IMR-90 (cell line): Measurements from ENCODE around the gene APIP. TPM values are rescaled to one million over a fixed set of nuclear protein-coding genes. Genes with fewer than 3 reads are reported as not detected.

ENCODE experiments used
- ATAC-seq: fragments of 200-7000 bp; cut with Tn5 transposase; 2 replicates; pipeline ENCODE4 v1.9.1; 2020; ENCODE audit warnings: low read depth, mild to moderate bottlenecking, moderate library complexity
- BruUV-seq: library from RNA; stranded (reverse); fragments of 400-500 nt; replicated peaks from 2 replicates; lab custom pipeline; 2021; lab: Mats Ljungman, UMichigan
- CTCF ChIA-PET: fragments of 300-600 bp; formaldehyde crosslinking; extraction: SDS; loops from one replicate; lab custom pipeline; 2021; ENCODE audit warnings: antibody characterized with exemption; lab: Yijun Ruan, JAX
- POLR2A ChIA-PET: fragments of 300-600 bp; sonication (Branson Sonifier 250); formaldehyde crosslinking; loops from one replicate; lab custom pipeline; 2022; ENCODE audit warnings: antibody characterized with exemption; ENCODE audit not compliant: unreplicated experiment; lab: Charles Lee
- DNase-seq: peaks from one replicate; pipeline ENCODE4 v3.0.0; 2013
- H2AFZ ChIP-seq: replicated peaks from 2 replicates; pipeline ENCODE3; 2013; ENCODE audit warnings: low read length, mild to moderate bottlenecking; ENCODE audit not compliant: poor library complexity
- H2AK5ac ChIP-seq: 2 replicates; pipeline ENCODE4 v1.6.1; 2013; ENCODE audit warnings: low read depth, low read length, inconsistent platforms
- H2AK9ac ChIP-seq: replicated peaks from 2 replicates; pipeline ENCODE3; 2013; ENCODE audit warnings: mild to moderate bottlenecking, low read depth, low read length, moderate library complexity; ENCODE audit not compliant: poor library complexity
- H2BK120ac ChIP-seq: 2 replicates; pipeline ENCODE4 v1.6.1; 2013; ENCODE audit warnings: low read depth, low read length, inconsistent platforms
- H2BK15ac ChIP-seq: 3 replicates; pipeline ENCODE4 v1.6.1; 2013; ENCODE audit warnings: low read depth, low read length, inconsistent platforms
- H2BK20ac ChIP-seq: 2 replicates; pipeline ENCODE4 v1.6.1; 2013; ENCODE audit warnings: low read depth, mild to moderate bottlenecking, inconsistent platforms, low read length, moderate library complexity
- H2BK5ac ChIP-seq: 2 replicates; pipeline ENCODE4 v1.6.1; 2013; ENCODE audit warnings: mild to moderate bottlenecking, low read depth, low read length, inconsistent platforms; ENCODE audit not compliant: poor library complexity, severe bottlenecking
- H3K14ac ChIP-seq: replicated peaks from 2 replicates; pipeline ENCODE4 v1.6.1; 2013; ENCODE audit warnings: low read depth, low read length, inconsistent platforms
- H3K18ac ChIP-seq: 2 replicates; pipeline ENCODE4 v1.6.1; 2013; ENCODE audit warnings: low read depth, low read length, control low read depth
- H3K23ac ChIP-seq: 2 replicates; pipeline ENCODE4 v1.6.1; 2013; ENCODE audit warnings: low read depth, low read length, inconsistent platforms
- H3K27ac ChIP-seq: 2 replicates; pipeline ENCODE4 v1.5.1; 2013; ENCODE audit warnings: mild to moderate bottlenecking, control low read depth, low read length; ENCODE audit not compliant: insufficient read depth
- H3K27me3 ChIP-seq: 2 replicates; pipeline ENCODE4 v1.6.1; 2013; ENCODE audit warnings: low read length; ENCODE audit not compliant: control insufficient read depth, insufficient read depth
- H3K36me3 ChIP-seq: 2 replicates; pipeline ENCODE4 v1.6.1; 2013; ENCODE audit warnings: low read length, mixed read lengths; ENCODE audit not compliant: control insufficient read depth, insufficient read depth
- H3K4ac ChIP-seq: 2 replicates; pipeline ENCODE4 v1.6.1; 2013; ENCODE audit warnings: low read depth, low read length, inconsistent platforms
- H3K4me1 ChIP-seq: 2 replicates; pipeline ENCODE4 v1.6.1; 2013; ENCODE audit warnings: low read length, mixed read lengths; ENCODE audit not compliant: control insufficient read depth, insufficient read depth
- H3K4me2 ChIP-seq: 2 replicates; pipeline ENCODE4 v1.6.1; 2013; ENCODE audit warnings: low read depth, mild to moderate bottlenecking, control low read depth, low read length, moderate library complexity
- H3K4me3 ChIP-seq: 2 replicates; pipeline ENCODE4 v1.5.1; 2013; ENCODE audit warnings: low read depth, mild to moderate bottlenecking, control low read depth, low read length, moderate library complexity; ENCODE audit not compliant: insufficient read depth
- H3K56ac ChIP-seq: 2 replicates; pipeline ENCODE4 v1.6.1; 2013; ENCODE audit warnings: low read length, inconsistent platforms; ENCODE audit not compliant: insufficient read depth; ENCODE audit errors: extremely low read depth
- H3K79me1 ChIP-seq, 2 experiments: 2 replicates each; pipeline ENCODE4 v1.6.1; 2013; ENCODE audit warnings: low read length in 2 of 2, inconsistent platforms in 1 of 2, low read depth in 1 of 2
- H3K9ac ChIP-seq: 2 replicates; pipeline ENCODE4 v1.6.1; 2013; ENCODE audit warnings: low read depth, low read length, control low read depth
- H3K9me1 ChIP-seq: 2 replicates; pipeline ENCODE4 v1.6.1; 2013; ENCODE audit warnings: low read length, inconsistent platforms; ENCODE audit not compliant: insufficient read depth
- H3K9me3 ChIP-seq: 2 replicates; pipeline ENCODE4 v1.6.1; 2013; ENCODE audit warnings: low read length; ENCODE audit not compliant: control insufficient read depth, insufficient read depth
- H4K20me1 ChIP-seq: 2 replicates; pipeline ENCODE4 v1.6.1; 2013; ENCODE audit warnings: low read length, inconsistent platforms; ENCODE audit not compliant: insufficient read depth
- H4K5ac ChIP-seq: 2 replicates; pipeline ENCODE4 v1.6.1; 2013; ENCODE audit warnings: mild to moderate bottlenecking, low read depth, low read length, control low read depth
- H4K8ac ChIP-seq, 2 experiments: 2 replicates each; pipeline ENCODE4 v1.6.1; 2013; ENCODE audit warnings: low read depth in 2 of 2, low read length in 2 of 2, control low read depth in 1 of 2, inconsistent platforms in 1 of 2
- H4K91ac ChIP-seq: 2 replicates; pipeline ENCODE4 v1.6.1; 2013; ENCODE audit warnings: low read depth, low read length, inconsistent platforms; ENCODE audit not compliant: insufficient read depth
- BHLHE40 ChIP-seq: fragments of 150-350 bp; IDR thresholded peaks from 2 replicates; pipeline ENCODE4 v1.6.1; 2016; ENCODE audit warnings: mild to moderate bottlenecking, low read depth, low read length
- CEBPB ChIP-seq: IDR thresholded peaks from 2 replicates; pipeline ENCODE4 v1.6.1; 2012; ENCODE audit warnings: low read depth, low read length, improper control_type of control experiment
- CHD1 ChIP-seq: IDR thresholded peaks from 2 replicates; pipeline ENCODE4 v1.6.1; 2012; ENCODE audit warnings: low read depth, low read length, improper control_type of control experiment
- CTCF ChIP-seq: conservative IDR thresholded peaks from 2 replicates; pipeline ENCODE4 v1.5.1; 2012; ENCODE audit warnings: mild to moderate bottlenecking, low read depth, low read length, improper control_type of control experiment
- ELK1 ChIP-seq: fragments of 150-350 bp; IDR thresholded peaks from 2 replicates; pipeline ENCODE4 v1.6.1; 2016; ENCODE audit warnings: low read depth, mild to moderate bottlenecking, low read length, moderate library complexity, borderline replicate concordance
- FOS ChIP-seq: fragments of 150-350 bp; IDR thresholded peaks from 2 replicates; pipeline ENCODE4 v1.6.1; 2016; ENCODE audit warnings: low read depth, low read length
- MAFK ChIP-seq: IDR thresholded peaks from 2 replicates; pipeline ENCODE4 v1.6.1; 2012; ENCODE audit warnings: low read depth, low read length, improper control_type of control experiment
- MAZ ChIP-seq: IDR thresholded peaks from 2 replicates; pipeline ENCODE4 v1.6.1; 2012; ENCODE audit warnings: low read depth, mild to moderate bottlenecking, low read length, improper control_type of control experiment, moderate library complexity, borderline replicate concordance
- MXI1 ChIP-seq: IDR thresholded peaks from 2 replicates; pipeline ENCODE4 v1.6.1; 2012; ENCODE audit warnings: low read depth, mild to moderate bottlenecking, low read length, moderate library complexity, borderline replicate concordance
- NFE2L2 ChIP-seq: fragments of 150-350 bp; IDR thresholded peaks from 2 replicates; pipeline ENCODE4 v1.6.1; 2016; ENCODE audit warnings: low read depth, mild to moderate bottlenecking, low read length
- POLR2A ChIP-seq: IDR thresholded peaks from 2 replicates; pipeline ENCODE4 v1.6.1; 2012; ENCODE audit warnings: mild to moderate bottlenecking, low read depth, low read length
- RAD21 ChIP-seq: IDR thresholded peaks from 2 replicates; pipeline ENCODE4 v1.6.1; 2012; ENCODE audit warnings: low read length, improper control_type of control experiment
- RCOR1 ChIP-seq: IDR thresholded peaks from 2 replicates; pipeline ENCODE4 v1.6.1; 2012; ENCODE audit warnings: mild to moderate bottlenecking, low read length, improper control_type of control experiment; ENCODE audit not compliant: insufficient replicate concordance
- RFX5 ChIP-seq: IDR thresholded peaks from 2 replicates; pipeline ENCODE4 v1.8.0; 2012; ENCODE audit warnings: low read depth, mild to moderate bottlenecking, low read length, moderate library complexity
- SMC3 ChIP-seq: fragments of 150-350 bp; IDR thresholded peaks from 2 replicates; pipeline ENCODE4 v1.6.1; 2016; ENCODE audit warnings: low read depth, mild to moderate bottlenecking, antibody characterized with exemption, low read length, moderate library complexity
- USF2 ChIP-seq: fragments of 150-350 bp; IDR thresholded peaks from 2 replicates; pipeline ENCODE4 v1.6.1; 2017; ENCODE audit warnings: mild to moderate bottlenecking, antibody characterized with exemption, low read length, low read depth
- WGBS, 2 experiments: methylation state at CpG; one replicate each; pipeline versions ENCODE4 v1.1.5 to v1.1.7; 2013; ENCODE audit warnings: missing lambda C conversion rate in 2 of 2; ENCODE audit not compliant: insufficient read length in 1 of 2; ENCODE audit errors: extremely low coverage in 2 of 2; 5-methylcytosine and 5-hydroxymethylcytosine counted together
- dilution Hi-C: fragments of 300-500 bp; cut with HindIII; formaldehyde crosslinking; loops from one replicate; pipeline ENCODE4 v1.14.3; 2018; ENCODE audit warnings: low sequenced_read_pairs; ENCODE audit not compliant: unreplicated experiment
- in situ Hi-C: fragments of 300-500 bp; cut with MboI; formaldehyde crosslinking; loops from 3 replicates; pipeline ENCODE4 v1.14.3; 2019; ENCODE audit warnings: low sequenced_read_pairs, inconsistent platforms, mixed read lengths
- intact Hi-C: fragments of 100-400 bp; cut with micrococcal nuclease; formaldehyde crosslinking; loops from 2 replicates; pipeline ENCODE4 v1.10.0; 2022
- polyA plus RNA-seq, 3 experiments: library from polyadenylated mRNA; depleted of rRNA; stranded (reverse); fragments of >200 nt; gene quantifications; 2 replicates each; pipeline ENCODE4 v1.2.3, GENCODE V29; 2012; ENCODE audit warnings: low replicate concordance in 1 of 3
- total RNA-seq: library from RNA; depleted of rRNA; stranded (reverse); fragments of >200 nt; gene quantifications from 2 replicates; pipeline ENCODE4 v1.2.3, GENCODE V29; 2012

APIP gene
- total and polyA plus RNA-seq, 2 of the 4 experiments (the other 2 are of a cell fraction), result 9.9 to 16.6 TPM

GRCh38 chr11:34874202-34874601 is 42.0 kb downstream of the APIP start:
- POLR2A ChIA-PET, result no interaction called here
- WGBS, 2 experiments, result no CpG with 5 or more reads among the region's 4 CpGs
- Histone ChIP-seq H4K5ac (no peak overlapping the region), H3K56ac (no peak overlapping the region), H2AK9ac (no peak overlapping the region), H4K20me1 (no peaks in the 10 kb centered on the region), H2AK5ac (no peak overlapping the region), H2BK20ac (no peak overlapping the region), H3K4me2 (no peak overlapping the region), H3K9ac (no peak overlapping the region), H3K9me3 (no peaks in the 10 kb centered on the region), H3K79me1 (no peaks in the 10 kb centered on the region), H3K9me1 (no peaks in the 10 kb centered on the region), H2BK5ac (no peak overlapping the region), H2AFZ (no peak overlapping the region), H4K91ac (no peak overlapping the region), H3K4me3 (no peak overlapping the region), H3K14ac (no peak overlapping the region), H3K36me3 (no peaks in the 10 kb centered on the region), H3K18ac (no peak overlapping the region), H3K4ac (no peak overlapping the region), H2BK15ac (no peak overlapping the region), H3K27ac (no peak overlapping the region), H4K8ac (no peak overlapping the region), H3K23ac (no peak overlapping the region), H3K27me3 (no peaks in the 10 kb centered on the region), H3K4me1 (no peaks in the 10 kb centered on the region), H2BK120ac (no peak overlapping the region)
- CTCF ChIA-PET, result no interaction called here
- ATAC-seq (no peak), DNase-seq (no peak)
- TF ChIP-seq POLR2A (no peak), CTCF (no peak), RAD21 (no peak), RCOR1 (no peak), MAZ (no peak), MAFK (no peak), RFX5 (no peak), CHD1 (no peak), SMC3 (no peak), USF2 (no peak), BHLHE40 (no peak), CEBPB (no peak), FOS (no peak), ELK1 (no peak), MXI1 (no peak), NFE2L2 (no peak)
- intact Hi-C loops, result no loop called here
- in situ Hi-C loops, result no loop called here
- BruUV-seq, result no TSS peak
- dilution Hi-C loops, result no loop called here
